Measurements from ENCODE around the gene RASEF. TPM values are rescaled to one million over a fixed set of nuclear protein-coding genes. Genes with fewer than 3 reads are reported as not detected.

Gene RASEF
- total RNA-seq, 1 donor from 2014 or later, result 0.27 TPM

DNA sequence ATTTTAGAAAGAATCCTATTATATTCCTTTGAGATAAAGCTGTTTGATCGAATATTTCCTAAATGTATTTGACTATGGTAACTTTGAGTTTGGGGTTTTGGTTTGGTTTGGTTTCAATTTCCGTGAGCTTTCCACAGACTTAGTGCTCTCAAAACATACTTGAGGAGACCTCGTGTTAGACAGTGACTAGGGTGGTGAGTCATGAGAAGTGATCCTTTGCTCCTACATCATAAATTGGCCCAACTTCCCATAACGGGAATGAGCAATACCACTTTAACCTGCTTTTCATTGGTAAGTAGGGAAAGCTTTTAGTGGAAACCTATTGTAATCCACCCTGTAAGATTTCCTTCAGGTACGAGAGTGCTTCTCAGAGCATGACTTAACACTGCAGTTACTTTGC is 3.8 kb upstream of the RASEF start:
- Mint-ChIP-seq H3K4me3 (ENCODE audit: unreplicated experiment) (no peak overlapping the region), H3K36me3 (ENCODE audit: low read depth) (no peaks in the 10 kb centered on the region), H3K9me3 (ENCODE audit: low read depth) (peaks cover 6% of the 10 kb centered on the region), H3K4me1 (ENCODE audit: low read depth) (peaks cover 18% of the 10 kb centered on the region), H3K27me3 (ENCODE audit: low read depth) (peaks cover 14% of the 10 kb centered on the region), H3K27ac (ENCODE audit: unreplicated experiment) (peak overlapping the region; percentile 66)
- no peak for DNase-seq (ENCODE audit: low spot score)
- TF ChIP-seq, protein P1, sequence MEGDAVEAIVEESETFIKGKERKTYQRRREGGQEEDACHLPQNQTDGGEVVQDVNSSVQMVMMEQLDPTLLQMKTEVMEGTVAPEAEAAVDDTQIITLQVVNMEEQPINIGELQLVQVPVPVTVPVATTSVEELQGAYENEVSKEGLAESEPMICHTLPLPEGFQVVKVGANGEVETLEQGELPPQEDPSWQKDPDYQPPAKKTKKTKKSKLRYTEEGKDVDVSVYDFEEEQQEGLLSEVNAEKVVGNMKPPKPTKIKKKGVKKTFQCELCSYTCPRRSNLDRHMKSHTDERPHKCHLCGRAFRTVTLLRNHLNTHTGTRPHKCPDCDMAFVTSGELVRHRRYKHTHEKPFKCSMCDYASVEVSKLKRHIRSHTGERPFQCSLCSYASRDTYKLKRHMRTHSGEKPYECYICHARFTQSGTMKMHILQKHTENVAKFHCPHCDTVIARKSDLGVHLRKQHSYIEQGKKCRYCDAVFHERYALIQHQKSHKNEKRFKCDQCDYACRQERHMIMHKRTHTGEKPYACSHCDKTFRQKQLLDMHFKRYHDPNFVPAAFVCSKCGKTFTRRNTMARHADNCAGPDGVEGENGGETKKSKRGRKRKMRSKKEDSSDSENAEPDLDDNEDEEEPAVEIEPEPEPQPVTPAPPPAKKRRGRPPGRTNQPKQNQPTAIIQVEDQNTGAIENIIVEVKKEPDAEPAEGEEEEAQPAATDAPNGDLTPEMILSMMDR (IDR thresholded peaks at IDR 0.05), result no peak

- Mint-ChIP-seq H3K27ac (ENCODE audit: unreplicated experiment) (no peak overlapping the region), H3K36me3 (ENCODE audit: low read depth) (no peaks in the 10 kb centered on the region), H3K4me3 (ENCODE audit: unreplicated experiment) (no peak overlapping the region), H3K9me3 (ENCODE audit: low read depth) (peaks cover 6% of the 10 kb centered on the region), H3K4me1 (ENCODE audit: low read depth) (peaks cover 20% of the 10 kb centered on the region), H3K27me3 (ENCODE audit: low read depth) (peaks cover 27% of the 10 kb centered on the region)
- no peak for DNase-seq (ENCODE audit: low spot score)
- TF ChIP-seq, protein P1 (IDR thresholded peaks at IDR 0.05), result no peak
Observed at GRCh38 chr9:83065233-83065632, 2.3 kb upstream of the RASEF start.

- Mint-ChIP-seq H3K9me3 (ENCODE audit: low read depth) (peaks cover 4% of the 10 kb centered on the region), H3K27ac (ENCODE audit: unreplicated experiment) (no peak overlapping the region), H3K4me1 (ENCODE audit: low read depth) (peaks cover 20% of the 10 kb centered on the region), H3K36me3 (ENCODE audit: low read depth) (no peaks in the 10 kb centered on the region), H3K4me3 (ENCODE audit: unreplicated experiment) (peak overlapping the region; percentile 74), H3K27me3 (ENCODE audit: low read depth) (peaks cover 38% of the 10 kb centered on the region)
- peak; percentile 81 for DNase-seq (ENCODE audit: low spot score)
- TF ChIP-seq, protein P1 (IDR thresholded peaks at IDR 0.05), result no peak
Observed at GRCh38 chr9:83061990-83062650, 822 bp downstream of the RASEF start.

DNA sequence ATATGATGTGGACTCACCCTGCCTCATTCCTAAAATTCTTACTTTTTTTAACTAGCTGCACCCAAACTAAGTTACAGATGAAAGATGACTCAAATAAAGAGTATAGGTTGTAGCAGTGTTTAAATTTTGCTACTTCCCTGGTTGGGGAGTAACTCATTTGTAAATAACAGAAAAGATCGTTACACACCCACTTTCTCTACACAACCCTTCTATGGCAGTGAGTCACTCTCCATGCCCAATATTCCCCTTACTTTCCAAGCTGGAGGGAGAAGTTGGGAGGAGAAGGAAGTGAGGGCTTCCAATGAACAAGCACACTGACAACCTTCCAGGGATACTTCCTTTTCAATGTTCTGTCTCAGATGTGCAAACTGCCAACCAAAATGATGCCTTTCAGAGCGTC is 1.9 kb downstream of the RASEF start:
- Mint-ChIP-seq H3K9me3 (ENCODE audit: low read depth) (peaks cover 4% of the 10 kb centered on the region), H3K4me1 (ENCODE audit: low read depth) (peaks cover 12% of the 10 kb centered on the region), H3K36me3 (ENCODE audit: low read depth) (no peaks in the 10 kb centered on the region), H3K27ac (ENCODE audit: unreplicated experiment) (no peak overlapping the region), H3K27me3 (ENCODE audit: low read depth) (peaks cover 46% of the 10 kb centered on the region), H3K4me3 (ENCODE audit: unreplicated experiment) (no peak overlapping the region)
- no peak for DNase-seq (ENCODE audit: low spot score)
- TF ChIP-seq, protein P1 (IDR thresholded peaks at IDR 0.05), result no peak

- DNase-seq (ENCODE audit: low spot score), result no peak
- no peak overlapping the region for H3K4me3 Mint-ChIP-seq (ENCODE audit: unreplicated experiment)
Observed at GRCh38 chr9:83060556-83060955, 2.4 kb downstream of the RASEF start.

More at GRCh38 chr9:83060556-83060955, 2.4 kb downstream of the RASEF start:
- H3K27me3 Mint-ChIP-seq (ENCODE audit: low read depth), result peaks cover 46% of the 10 kb centered on the region
- TF ChIP-seq, protein P1 (IDR thresholded peaks at IDR 0.05), result no peak
- no peaks in the 10 kb centered on the region for H3K36me3 Mint-ChIP-seq (ENCODE audit: low read depth)
- H3K9me3 Mint-ChIP-seq (ENCODE audit: low read depth), result peaks cover 4% of the 10 kb centered on the region
- H3K27ac Mint-ChIP-seq (ENCODE audit: unreplicated experiment), result no peak overlapping the region
- H3K4me1 Mint-ChIP-seq (ENCODE audit: low read depth), result peaks cover 12% of the 10 kb centered on the region

All from chondrocyte (in vitro differentiated cells).